Measurements from ENCODE around the gene ADAMTS17. TPM values are rescaled to one million over a fixed set of nuclear protein-coding genes. Genes with fewer than 3 reads are reported as not detected.

Gene ADAMTS17
- total RNA-seq, 2 experiments from 2014 or later = 0.81 to 1.0 TPM

GRCh38 chr15:100252359-100252758 is 89.4 kb downstream of the ADAMTS17 start:
- Mint-ChIP-seq H3K27ac (no peak overlapping the region), H3K4me3 (no peak overlapping the region), H3K27me3 (ENCODE audit: low read depth) (no peaks in the 10 kb centered on the region), H3K4me1 (ENCODE audit: low read depth) (no peaks in the 10 kb centered on the region), H3K9me3 (no peaks in the 10 kb centered on the region), H3K36me3 (ENCODE audit: low read depth) (peaks cover 3% of the 10 kb centered on the region)
- DNase-seq = no peak
- intact Hi-C loops (cut with micrococcal nuclease) = no loop called here
- CTCF ChIA-PET = interaction anchor here (0.9 to 1.9 kb wide), 2 partner anchors 8 to 87 kb away, joined by 3 to 6 read pairs; no protein-coding TSS in a partner anchor

- Mint-ChIP-seq H3K27me3 (ENCODE audit: low read depth) (no peaks in the 10 kb centered on the region), H3K4me3 (no peak overlapping the region), H3K4me1 (ENCODE audit: low read depth) (no peaks in the 10 kb centered on the region), H3K36me3 (ENCODE audit: low read depth) (peaks cover 3% of the 10 kb centered on the region), H3K9me3 (no peaks in the 10 kb centered on the region), H3K27ac (no peak overlapping the region)
- no peak for DNase-seq
- CTCF ChIA-PET = no interaction called here
- intact Hi-C loops (cut with micrococcal nuclease) = no loop called here
Observed at GRCh38 chr15:100250176-100250800, 91.5 kb downstream of the ADAMTS17 start.

GRCh38 chr15:100249096-100249815 is 92.5 kb downstream of the ADAMTS17 start:
- H3K4me1 Mint-ChIP-seq (ENCODE audit: low read depth) = no peaks in the 10 kb centered on the region
- CTCF ChIA-PET = no interaction called here
- intact Hi-C loops (cut with micrococcal nuclease) = no loop called here
- DNase-seq = no peak
- H3K27ac Mint-ChIP-seq = no peak overlapping the region
- no peaks in the 10 kb centered on the region for H3K27me3 Mint-ChIP-seq (ENCODE audit: low read depth)
- H3K9me3 Mint-ChIP-seq = no peaks in the 10 kb centered on the region
- peaks cover 3% of the 10 kb centered on the region for H3K36me3 Mint-ChIP-seq (ENCODE audit: low read depth)
- H3K4me3 Mint-ChIP-seq = no peak overlapping the region

GRCh38 chr15:100248236-100248635 is 93.5 kb downstream of the ADAMTS17 start:
- no peaks in the 10 kb centered on the region for H3K4me1 Mint-ChIP-seq (ENCODE audit: low read depth)
- DNase-seq = no peak
- peaks cover 3% of the 10 kb centered on the region for H3K36me3 Mint-ChIP-seq (ENCODE audit: low read depth)
- H3K27ac Mint-ChIP-seq = no peak overlapping the region
- CTCF ChIA-PET = no interaction called here
- no peaks in the 10 kb centered on the region for H3K27me3 Mint-ChIP-seq (ENCODE audit: low read depth)
- no peak overlapping the region for H3K4me3 Mint-ChIP-seq
- H3K9me3 Mint-ChIP-seq = no peaks in the 10 kb centered on the region
- intact Hi-C loops (cut with micrococcal nuclease) = no loop called here

- Mint-ChIP-seq H3K27me3 (ENCODE audit: low read depth) (no peaks in the 10 kb centered on the region), H3K4me3 (no peak overlapping the region), H3K9me3 (no peaks in the 10 kb centered on the region), H3K4me1 (ENCODE audit: low read depth) (no peaks in the 10 kb centered on the region), H3K36me3 (ENCODE audit: low read depth) (peaks cover 3% of the 10 kb centered on the region), H3K27ac (no peak overlapping the region)
- intact Hi-C loops (cut with micrococcal nuclease) = no loop called here
- CTCF ChIA-PET = no interaction called here
- no peak for DNase-seq
Observed at GRCh38 chr15:100247228-100248225, 94.2 kb downstream of the ADAMTS17 start.

GRCh38 chr15:100245855-100246254 is 95.9 kb downstream of the ADAMTS17 start:
- Mint-ChIP-seq H3K27ac (no peak overlapping the region), H3K27me3 (ENCODE audit: low read depth) (no peaks in the 10 kb centered on the region), H3K36me3 (ENCODE audit: low read depth) (peaks cover 3% of the 10 kb centered on the region), H3K4me3 (no peak overlapping the region), H3K9me3 (no peaks in the 10 kb centered on the region), H3K4me1 (ENCODE audit: low read depth) (no peaks in the 10 kb centered on the region)
- intact Hi-C loops (cut with micrococcal nuclease) = no loop called here
- CTCF ChIA-PET = no interaction called here
- no peak for DNase-seq

GRCh38 chr15:100245487-100245820 is 96.3 kb downstream of the ADAMTS17 start:
- Mint-ChIP-seq H3K27ac (no peak overlapping the region), H3K36me3 (ENCODE audit: low read depth) (peaks cover 3% of the 10 kb centered on the region), H3K4me1 (ENCODE audit: low read depth) (no peaks in the 10 kb centered on the region), H3K4me3 (no peak overlapping the region), H3K9me3 (no peaks in the 10 kb centered on the region), H3K27me3 (ENCODE audit: low read depth) (no peaks in the 10 kb centered on the region)
- intact Hi-C loops (cut with micrococcal nuclease) = no loop called here
- CTCF ChIA-PET = no interaction called here
- no peak for DNase-seq

GRCh38 chr15:100244796-100245486 is 96.8 kb downstream of the ADAMTS17 start:
- no peaks in the 10 kb centered on the region for H3K27me3 Mint-ChIP-seq (ENCODE audit: low read depth)
- DNase-seq = no peak
- no peaks in the 10 kb centered on the region for H3K9me3 Mint-ChIP-seq
- intact Hi-C loops (cut with micrococcal nuclease) = no loop called here
- no peak overlapping the region for H3K4me3 Mint-ChIP-seq
- H3K27ac Mint-ChIP-seq = no peak overlapping the region
- no peaks in the 10 kb centered on the region for H3K4me1 Mint-ChIP-seq (ENCODE audit: low read depth)
- H3K36me3 Mint-ChIP-seq (ENCODE audit: low read depth) = peaks cover 3% of the 10 kb centered on the region
- CTCF ChIA-PET = no interaction called here

GRCh38 chr15:100242989-100243388 is 98.8 kb downstream of the ADAMTS17 start:
- peaks cover 3% of the 10 kb centered on the region for H3K36me3 Mint-ChIP-seq (ENCODE audit: low read depth)
- no peak overlapping the region for H3K27ac Mint-ChIP-seq
- H3K4me1 Mint-ChIP-seq (ENCODE audit: low read depth) = no peaks in the 10 kb centered on the region
- H3K9me3 Mint-ChIP-seq = no peaks in the 10 kb centered on the region
- CTCF ChIA-PET = no interaction called here
- no peak for DNase-seq
- no peak overlapping the region for H3K4me3 Mint-ChIP-seq
- no peaks in the 10 kb centered on the region for H3K27me3 Mint-ChIP-seq (ENCODE audit: low read depth)
- intact Hi-C loops (cut with micrococcal nuclease) = no loop called here

- no peaks in the 10 kb centered on the region for H3K36me3 Mint-ChIP-seq (ENCODE audit: low read depth)
- H3K27ac Mint-ChIP-seq = no peak overlapping the region
- no peaks in the 10 kb centered on the region for H3K27me3 Mint-ChIP-seq (ENCODE audit: low read depth)
- no peaks in the 10 kb centered on the region for H3K4me1 Mint-ChIP-seq (ENCODE audit: low read depth)
- CTCF ChIA-PET = no interaction called here
- DNase-seq = no peak
- intact Hi-C loops (cut with micrococcal nuclease) = no loop called here
- no peaks in the 10 kb centered on the region for H3K9me3 Mint-ChIP-seq
- no peak overlapping the region for H3K4me3 Mint-ChIP-seq
Observed at GRCh38 chr15:100241572-100242482, 99.9 kb downstream of the ADAMTS17 start.

GRCh38 chr15:100236981-100237720 is 104.6 kb downstream of the ADAMTS17 start:
- H3K27me3 Mint-ChIP-seq (ENCODE audit: low read depth) = no peaks in the 10 kb centered on the region
- no peaks in the 10 kb centered on the region for H3K9me3 Mint-ChIP-seq
- no peak overlapping the region for H3K4me3 Mint-ChIP-seq
- DNase-seq = no peak
- no peaks in the 10 kb centered on the region for H3K4me1 Mint-ChIP-seq (ENCODE audit: low read depth)
- H3K36me3 Mint-ChIP-seq (ENCODE audit: low read depth) = no peaks in the 10 kb centered on the region
- no peak overlapping the region for H3K27ac Mint-ChIP-seq
- intact Hi-C loops (cut with micrococcal nuclease) = no loop called here
- CTCF ChIA-PET = interaction anchor here (1.1 kb wide), 1 partner anchor 112 kb away, joined by 3 read pairs; no protein-coding TSS in a partner anchor

Measured in activated naive CD4-positive, alpha-beta T cell treated with anti-CD3 and anti-CD28 coated beads for 36 hours (primary cell).